Measurements from ENCODE around the gene JAKMIP1.

DNA sequence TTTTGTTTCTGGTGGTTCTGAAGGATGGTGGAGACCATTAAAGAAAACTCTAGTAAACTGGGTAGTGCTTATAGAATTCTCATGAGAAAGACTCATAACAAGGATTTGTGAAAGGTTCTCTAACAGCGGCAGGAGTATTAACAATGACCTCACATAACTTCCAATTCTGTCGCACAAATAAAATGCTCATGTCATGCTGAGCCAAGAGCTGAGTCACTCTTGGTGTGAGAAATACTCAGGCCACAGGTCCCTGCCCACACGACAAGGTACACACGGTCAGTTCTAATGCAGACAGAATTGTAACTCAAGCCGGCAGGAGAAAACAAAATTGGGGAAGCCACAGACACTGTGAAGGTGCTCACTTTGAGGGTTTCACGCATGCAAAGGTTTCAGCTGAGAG lies 147.7 kb downstream of the JAKMIP1 start:
- TF ChIP-seq POLR2A (IDR thresholded peaks at IDR 0.05; ENCODE audit: low read length) (no peak), GATA1 (IDR thresholded peaks at IDR 0.05; ENCODE audit: low read depth, low read length) (no peak)

Data from erythroblast (primary cell).